Left ventricle myocardium inferior (tissue), 1 donor: ENCODE data around the gene MAML2. TPM values are rescaled to one million over a fixed set of nuclear protein-coding genes. Genes with fewer than 3 reads are reported as not detected.

Experiments used
- DNase-seq: peaks from one replicate; pipeline ENCODE4 v3.0.0-alpha.2; 2020
- H3K27ac ChIP-seq: fragments of 200-600 bp; replicated peaks from 2 replicates; pipeline ENCODE4 v1.8.0; 2021
- H3K27me3 ChIP-seq: fragments of 200-600 bp; 2 replicates; pipeline ENCODE4 v1.8.0; 2021; ENCODE audit warnings: low read depth
- H3K36me3 ChIP-seq: fragments of 200-600 bp; 2 replicates; pipeline ENCODE4 v1.8.0; 2021
- H3K4me1 ChIP-seq: fragments of 200-600 bp; 2 replicates; pipeline ENCODE4 v1.8.0; 2021
- H3K4me3 ChIP-seq: fragments of 200-600 bp; 2 replicates; pipeline ENCODE4 v1.8.0; 2021; ENCODE audit warnings: mild to moderate bottlenecking, moderate library complexity
- H3K9me3 ChIP-seq: fragments of 200-600 bp; replicated peaks from 2 replicates; pipeline ENCODE4 v1.8.0; 2021
- intact Hi-C: fragments of 100-400 bp; cut with micrococcal nuclease; formaldehyde crosslinking; loops from one replicate; pipeline ENCODE4 v1.11.0; 2022
- total RNA-seq: library from RNA; stranded (reverse); fragmentation: NEBNext Ultra II Directional; extraction: Animal tissue kit (Norgen Biotek cat#: 25700); gene quantifications from one replicate; pipeline ENCODE4 v1.2.1, GENCODE V29; 2021
- TF ChIP-seq, protein P1 (sequence below): fragments of 200-600 bp; IDR thresholded peaks from 2 replicates; pipeline ENCODE4 v1.8.0; 2021; ENCODE audit warnings: antibody characterized with exemption, mild to moderate bottlenecking, borderline replicate concordance
- donor health status: DM: no; HTN: yes; CAD: no; lungs with severe emphysema.

Gene MAML2
- total RNA-seq, 1 donor from 2014 or later: 4.5 TPM

DNA sequence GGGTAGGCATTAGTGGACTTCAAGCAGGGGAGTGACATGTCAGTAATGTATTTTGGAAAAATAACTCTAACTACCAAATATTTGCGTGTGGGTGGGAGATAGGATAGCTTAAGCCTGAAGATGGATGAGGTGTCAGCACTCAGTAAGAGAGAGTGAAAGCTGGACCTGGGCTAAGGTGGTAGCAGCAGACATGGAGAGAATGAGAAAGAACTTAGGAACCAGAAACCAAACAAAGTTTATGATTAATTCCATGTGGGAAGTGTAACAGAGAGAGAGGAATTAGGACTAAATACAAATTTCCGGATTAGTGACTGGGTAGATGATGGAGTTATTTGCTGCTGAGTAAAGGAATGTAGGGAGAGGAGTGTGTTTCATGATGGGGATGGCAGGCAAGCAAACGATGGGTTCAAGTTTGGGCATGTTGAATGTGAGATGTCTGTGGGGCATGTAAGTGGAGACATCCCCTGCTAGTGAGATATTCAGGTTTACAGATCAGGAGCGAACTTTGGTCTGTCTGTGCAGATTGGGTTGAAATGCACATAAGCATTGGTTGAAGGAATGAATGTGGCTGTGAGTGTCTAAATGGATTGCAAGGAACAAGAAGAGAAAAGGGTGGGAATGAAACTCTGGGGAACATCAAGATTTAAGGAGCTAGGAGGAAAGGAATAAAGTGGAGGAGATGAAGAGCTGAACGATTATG lies 233.5 kb downstream of the MAML2 start:
- no peak for DNase-seq
- intact Hi-C loops: no loop called here
- H3K4me1 ChIP-seq: peaks cover 28% of the 10 kb centered on the region
- no peaks in the 10 kb centered on the region for H3K27me3 ChIP-seq
- no peaks in the 10 kb centered on the region for H3K36me3 ChIP-seq
- TF ChIP-seq, protein P1, sequence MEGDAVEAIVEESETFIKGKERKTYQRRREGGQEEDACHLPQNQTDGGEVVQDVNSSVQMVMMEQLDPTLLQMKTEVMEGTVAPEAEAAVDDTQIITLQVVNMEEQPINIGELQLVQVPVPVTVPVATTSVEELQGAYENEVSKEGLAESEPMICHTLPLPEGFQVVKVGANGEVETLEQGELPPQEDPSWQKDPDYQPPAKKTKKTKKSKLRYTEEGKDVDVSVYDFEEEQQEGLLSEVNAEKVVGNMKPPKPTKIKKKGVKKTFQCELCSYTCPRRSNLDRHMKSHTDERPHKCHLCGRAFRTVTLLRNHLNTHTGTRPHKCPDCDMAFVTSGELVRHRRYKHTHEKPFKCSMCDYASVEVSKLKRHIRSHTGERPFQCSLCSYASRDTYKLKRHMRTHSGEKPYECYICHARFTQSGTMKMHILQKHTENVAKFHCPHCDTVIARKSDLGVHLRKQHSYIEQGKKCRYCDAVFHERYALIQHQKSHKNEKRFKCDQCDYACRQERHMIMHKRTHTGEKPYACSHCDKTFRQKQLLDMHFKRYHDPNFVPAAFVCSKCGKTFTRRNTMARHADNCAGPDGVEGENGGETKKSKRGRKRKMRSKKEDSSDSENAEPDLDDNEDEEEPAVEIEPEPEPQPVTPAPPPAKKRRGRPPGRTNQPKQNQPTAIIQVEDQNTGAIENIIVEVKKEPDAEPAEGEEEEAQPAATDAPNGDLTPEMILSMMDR: no peak
- H3K27ac ChIP-seq: no peak overlapping the region
- no peak overlapping the region for H3K4me3 ChIP-seq
- no peaks in the 10 kb centered on the region for H3K9me3 ChIP-seq

- no peaks in the 10 kb centered on the region for H3K9me3 ChIP-seq
- H3K4me3 ChIP-seq: no peak overlapping the region
- intact Hi-C loops: no loop called here
- TF ChIP-seq, protein P1: no peak
- H3K27me3 ChIP-seq: no peaks in the 10 kb centered on the region
- peaks cover 38% of the 10 kb centered on the region for H3K4me1 ChIP-seq
- no peak overlapping the region for H3K27ac ChIP-seq
- no peaks in the 10 kb centered on the region for H3K36me3 ChIP-seq
- no peak for DNase-seq
These were observed 235.7 kb downstream of the MAML2 start for GRCh38 chr11:96107143-96107824.

GRCh38 chr11:96106645-96107044 lies 236.3 kb downstream of the MAML2 start:
- Histone ChIP-seq H3K36me3 (no peaks in the 10 kb centered on the region), H3K4me1 (peaks cover 33% of the 10 kb centered on the region), H3K27ac (no peak overlapping the region), H3K4me3 (no peak overlapping the region), H3K9me3 (no peaks in the 10 kb centered on the region), H3K27me3 (no peaks in the 10 kb centered on the region)
- TF ChIP-seq, protein P1: no peak
- no peak for DNase-seq
- intact Hi-C loops: no loop called here

DNA sequence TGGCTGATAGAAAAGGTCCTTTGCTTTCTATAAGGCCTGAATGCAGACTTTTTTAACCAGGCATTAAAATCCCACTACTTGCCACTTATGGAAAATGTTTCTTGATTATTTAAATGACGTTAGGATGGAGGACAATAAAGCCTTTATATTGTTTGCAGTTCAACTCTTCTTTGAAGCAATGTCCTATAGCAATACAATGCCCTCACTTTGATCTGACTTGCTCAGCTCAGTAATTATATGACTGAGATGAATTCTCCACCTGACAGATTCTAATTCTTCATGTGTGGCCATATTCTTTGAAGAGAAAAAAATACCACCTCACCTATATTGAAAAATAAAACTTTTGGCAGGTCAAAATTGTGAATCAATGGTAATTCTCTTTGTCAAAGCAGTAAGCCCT lies 237.1 kb downstream of the MAML2 start:
- Histone ChIP-seq H3K36me3 (no peaks in the 10 kb centered on the region), H3K27me3 (no peaks in the 10 kb centered on the region), H3K27ac (no peak overlapping the region), H3K4me3 (no peak overlapping the region), H3K9me3 (no peaks in the 10 kb centered on the region), H3K4me1 (peaks cover 33% of the 10 kb centered on the region)
- TF ChIP-seq, protein P1: no peak
- intact Hi-C loops: no loop called here
- no peak for DNase-seq

GRCh38 chr11:96105197-96105895 lies 237.6 kb downstream of the MAML2 start:
- intact Hi-C loops: no loop called here
- no peak for DNase-seq
- no peaks in the 10 kb centered on the region for H3K9me3 ChIP-seq
- no peaks in the 10 kb centered on the region for H3K36me3 ChIP-seq
- TF ChIP-seq, protein P1: no peak
- no peak overlapping the region for H3K27ac ChIP-seq
- peaks cover 33% of the 10 kb centered on the region for H3K4me1 ChIP-seq
- no peak overlapping the region for H3K4me3 ChIP-seq
- no peaks in the 10 kb centered on the region for H3K27me3 ChIP-seq
